NCI-H1092 (cell line): Measurements from ENCODE around the gene OR8B3.

Source experiments
- DNase-seq: peaks from one replicate; lab custom pipeline; 2025; lab: John Stamatoyannopoulos, UW

OR8B3 gene

DNA sequence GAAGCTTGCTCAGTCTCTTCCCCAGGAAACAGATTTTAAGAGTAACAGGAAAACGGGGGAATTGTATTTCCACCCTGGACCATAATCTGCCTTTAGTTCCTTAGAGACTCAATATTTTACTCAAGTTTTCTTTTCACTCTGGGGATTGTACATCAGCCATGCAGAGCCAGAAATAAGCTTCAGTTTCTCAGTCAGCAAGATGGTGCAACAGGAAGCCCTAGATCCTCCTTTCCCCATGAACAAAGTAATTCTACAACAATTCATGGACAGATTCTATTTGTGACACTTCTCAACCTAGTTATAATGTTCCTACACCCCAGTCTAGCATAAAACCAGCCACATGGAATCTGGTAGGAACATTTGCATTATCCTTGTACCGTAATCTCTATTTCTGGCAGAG lies 39.3 kb downstream of the OR8B3 start:
- DNase-seq, result no peak

DNA sequence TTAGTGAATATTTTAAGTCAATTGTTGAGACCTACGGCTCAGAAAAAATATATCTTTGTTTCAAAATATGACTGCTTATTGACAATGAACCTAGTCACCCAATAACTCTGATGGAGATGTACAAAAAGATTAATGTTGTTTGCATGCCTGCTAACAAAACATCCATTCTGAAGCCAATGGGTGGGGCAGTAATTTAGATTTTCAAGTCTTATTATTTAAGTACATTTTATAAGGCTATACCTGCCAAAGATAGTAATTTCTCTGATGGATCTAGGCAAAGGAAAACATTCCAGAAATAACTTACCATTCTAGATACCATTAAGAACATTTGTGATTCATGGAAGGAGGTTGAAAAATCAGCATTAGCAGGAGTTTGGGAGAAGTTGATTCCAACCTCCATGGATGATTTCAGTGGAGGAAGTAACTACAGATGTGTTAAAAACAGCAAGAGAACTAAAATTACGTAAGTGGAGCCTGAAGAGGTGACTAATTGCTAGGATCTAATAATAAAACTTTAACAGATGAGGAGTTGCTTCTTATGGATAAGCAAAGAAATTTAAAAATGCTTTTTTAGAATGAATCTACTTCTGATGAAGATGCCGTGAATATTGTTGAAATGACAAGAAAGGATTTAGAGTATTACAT lies 52.4 kb downstream of the OR8B3 start:
- no peak for DNase-seq
